ENCODE measurements around the gene SSU72.
"Not testable (repeated sequence)": the region's sequence is repeated elsewhere in the genome, so short reads cannot be mapped to it uniquely, and the experiment has no call there.

The SSU72 gene

DNA sequence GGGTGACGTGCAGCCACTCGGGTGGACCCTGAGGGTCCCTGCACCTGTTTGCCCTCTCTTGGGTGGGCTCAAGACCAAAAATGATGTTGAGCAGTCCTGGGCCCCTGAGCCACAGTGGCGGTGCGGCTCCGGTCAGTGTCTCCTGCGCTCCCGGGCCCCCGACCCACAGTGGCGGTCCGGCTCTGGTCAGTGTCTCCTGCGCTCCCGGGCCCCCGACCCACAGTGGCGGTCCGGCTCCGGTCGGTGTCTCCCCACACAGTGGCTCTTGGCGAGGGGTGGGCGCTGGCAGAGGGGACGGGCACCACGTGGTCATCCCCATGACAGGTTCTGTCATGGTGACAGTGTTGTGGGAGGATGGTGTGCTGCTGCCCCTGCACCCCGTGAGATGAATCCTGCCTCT, 80.4 kb downstream of the SSU72 start:
- DNase-seq = not testable (repeated sequence)
